CD4-positive, alpha-beta T cell treated with Interleukin-17A for 4 hours (primary cell): ENCODE data around the gene FAM236D.
"Not testable (repeated sequence)": the region's sequence is repeated elsewhere in the genome, so short reads cannot be mapped to it uniquely, and the experiment has no call there.

Source experiments
- DNase-seq: peaks from one replicate; pipeline ENCODE4 v3.0.0-alpha.2; 2020; ENCODE audit warnings: mixed read lengths

Gene FAM236D

GRCh38 chrX:72808110-72808509 lies at the start of gene FAM236D:
Gene FAM236D (minus strand): TSS chrX:72808210. CDS start chrX:72808110, 100 bp downstream.
- DNase-seq = not testable (repeated sequence)

GRCh38 chrX:72837532-72837931 lies 29.5 kb upstream of the FAM236D start:
- DNase-seq = not testable (repeated sequence)

DNA sequence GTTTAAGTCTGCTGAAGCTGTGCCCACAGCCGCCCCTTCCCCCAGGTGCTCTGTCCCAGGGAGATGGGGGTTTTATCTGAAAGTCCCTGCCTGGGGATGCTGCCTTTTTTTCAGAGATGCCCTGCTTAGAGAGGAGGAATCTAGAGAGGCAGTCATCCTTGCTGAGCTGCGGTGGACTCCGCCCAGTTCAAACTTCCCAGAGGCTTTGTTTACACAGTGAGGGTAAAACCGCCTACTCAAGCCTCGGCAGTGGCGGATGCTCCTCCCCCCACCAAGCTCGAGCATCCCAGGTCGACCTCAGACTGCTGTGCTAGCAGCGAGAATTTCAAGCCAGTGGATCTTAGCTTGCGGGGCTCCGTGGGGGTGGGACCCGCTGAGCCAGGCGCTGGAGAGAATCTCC lies 22.7 kb upstream of the FAM236D start:
- DNase-seq = not testable (repeated sequence)

DNA sequence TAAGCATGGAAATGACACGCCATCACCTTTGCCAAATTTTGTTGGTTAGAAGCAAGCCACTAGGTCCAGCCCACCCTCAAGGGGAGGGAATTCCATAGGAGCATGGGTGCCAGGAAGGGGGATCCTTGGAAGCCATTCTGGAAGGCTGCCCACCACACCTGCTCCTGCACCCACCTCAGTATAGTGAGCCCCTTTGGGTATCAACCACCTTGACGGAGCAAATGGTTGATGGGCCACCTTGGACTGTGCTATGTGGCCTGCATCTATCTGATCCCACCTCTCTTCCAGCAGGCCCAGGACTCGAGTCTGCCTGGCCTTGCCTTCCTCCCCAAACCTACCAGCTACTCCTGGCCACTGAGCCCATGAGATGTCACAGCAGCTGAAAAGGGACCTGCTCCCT lies 17.6 kb downstream of the FAM236D start:
- DNase-seq = not testable (repeated sequence)

DNA sequence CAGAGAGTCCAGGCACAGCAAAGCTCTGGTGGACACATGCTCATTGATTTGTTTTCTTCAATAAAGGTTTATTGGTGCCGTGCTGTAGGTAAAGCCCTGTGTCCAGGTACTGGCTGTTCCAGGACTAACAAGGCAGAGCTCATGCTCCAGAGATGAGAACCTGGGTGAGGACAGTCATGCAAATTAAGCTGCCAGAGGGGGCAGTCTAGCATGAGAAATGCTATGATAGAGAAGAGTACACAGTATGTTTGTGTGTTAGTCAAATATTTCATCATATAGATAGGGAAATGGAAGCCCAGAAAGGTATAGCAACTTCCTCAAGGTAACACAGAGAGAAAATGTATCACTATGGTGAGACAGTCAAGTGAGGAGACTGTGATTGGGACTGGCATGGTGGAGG lies 19.9 kb downstream of the FAM236D start:
- not testable (repeated sequence) for DNase-seq

DNA sequence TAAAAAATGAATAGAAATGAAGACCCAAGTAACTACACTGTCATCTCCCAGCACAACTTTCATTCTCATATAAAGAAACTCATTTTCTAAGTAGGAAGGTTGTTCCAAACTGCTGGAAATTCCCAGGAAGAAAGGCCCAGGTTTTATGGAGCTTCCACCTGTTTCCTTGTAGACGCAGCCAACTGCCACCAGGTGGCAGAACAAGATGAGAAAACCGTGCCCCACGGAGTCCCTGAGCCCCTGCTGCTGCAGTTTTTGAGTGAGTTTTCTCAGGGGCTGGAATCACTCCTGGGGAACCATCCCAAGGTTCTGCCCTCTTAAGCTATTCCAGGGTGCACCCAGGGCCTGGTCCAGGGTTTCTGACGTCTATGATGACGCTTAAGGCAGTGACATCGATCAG lies 24.0 kb downstream of the FAM236D start:
- DNase-seq = not testable (repeated sequence)

GRCh38 chrX:72783365-72783936 lies 24.6 kb downstream of the FAM236D start:
- DNase-seq = not testable (repeated sequence)

DNA sequence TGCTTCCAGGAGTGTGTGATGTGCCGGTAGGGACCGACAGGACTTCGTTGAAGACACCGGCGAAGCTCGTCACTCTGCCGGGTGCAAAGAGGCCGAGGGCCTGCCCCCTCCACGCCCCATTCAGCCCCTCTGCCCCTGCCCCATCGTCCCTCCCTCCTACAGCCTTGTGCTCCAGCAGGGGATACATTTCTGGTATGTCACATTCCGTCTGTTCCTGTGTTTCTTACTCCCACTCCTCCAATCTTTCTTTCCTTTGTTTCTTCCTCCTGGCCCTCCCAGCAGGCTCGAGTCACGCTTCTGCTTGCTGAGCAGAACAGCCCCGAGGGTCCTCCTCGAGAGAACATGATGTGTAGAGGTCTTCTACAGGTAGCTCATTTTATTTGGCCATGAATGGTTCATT lies 25.4 kb downstream of the FAM236D start, which contains the start of gene FAM236B:
Gene FAM236B, minus strand, starts transcription at position 101 of the 400 bp plus-strand sequence. Its CDS starts 100 bp downstream, at position 1.
- not testable (repeated sequence) for DNase-seq

- not testable (repeated sequence) for DNase-seq
Measured at GRCh38 chrX:72778146-72778545, 29.9 kb downstream of the FAM236D start.

GRCh38 chrX:72777467-72777790 lies 30.6 kb downstream of the FAM236D start:
- not testable (repeated sequence) for DNase-seq

- not testable (repeated sequence) for DNase-seq
Measured at GRCh38 chrX:72776653-72777466, 31.1 kb downstream of the FAM236D start, which contains the start of gene DMRTC1B. Gene DMRTC1B (plus strand): TSS chrX:72776890. CDS start chrX:72845136, 68,246 bp downstream.

DNA sequence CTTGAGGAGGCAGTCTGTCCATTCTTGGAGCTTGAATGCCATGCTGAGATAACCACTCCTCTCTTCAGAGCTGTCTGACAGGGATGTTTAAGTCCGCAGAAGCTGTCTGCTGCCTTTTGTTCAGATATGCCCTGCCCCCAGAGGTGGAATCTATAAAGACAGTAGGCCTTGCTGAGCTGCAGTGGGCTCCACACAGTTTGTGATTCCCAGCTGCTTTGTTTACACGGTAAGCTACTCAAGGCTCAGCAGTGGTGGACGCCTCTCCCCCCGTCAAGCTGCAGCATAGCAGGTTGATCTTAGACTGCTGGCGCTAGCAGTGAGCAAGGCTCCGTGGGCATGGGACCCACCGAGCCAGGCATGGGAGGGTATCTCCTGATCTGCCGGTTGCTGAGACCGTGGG lies 47.6 kb downstream of the FAM236D start:
- DNase-seq = not testable (repeated sequence)
